Caco-2 (cell line): ENCODE measurements around the gene S1PR2. TPM values are rescaled to one million over a fixed set of nuclear protein-coding genes. Genes with fewer than 3 reads are reported as not detected.

Experiments used
- BruUV-seq: library from RNA; stranded (reverse); fragments of 400-500 nt; replicated peaks from 2 replicates; lab custom pipeline; 2021; lab: Mats Ljungman, UMichigan
- CTCF ChIA-PET: fragments of 300-600 bp; sonication (Branson Sonifier 250); formaldehyde crosslinking; loops from one replicate; lab custom pipeline; 2022; ENCODE audit warnings: antibody characterized with exemption; lab: Charles Lee
- POLR2A ChIA-PET: fragments of 300-600 bp; sonication (Branson Sonifier 250); formaldehyde crosslinking; loops from one replicate; lab custom pipeline; 2022; ENCODE audit warnings: antibody characterized with exemption; lab: Charles Lee
- DNase-seq, 2 experiments: peaks; one replicate each; pipeline versions ENCODE4 v3.0.0 to v3.0.0-alpha.2; 2020 to 2022
- H3K27me3 ChIP-seq: replicated peaks from 2 replicates; pipeline ENCODE4 v1.6.0; 2011; ENCODE audit warnings: low read length; ENCODE audit not compliant: control insufficient read depth, insufficient read depth
- H3K36me3 ChIP-seq: 2 replicates; pipeline ENCODE4 v1.5.1; 2011; ENCODE audit warnings: low read length; ENCODE audit not compliant: control insufficient read depth, insufficient read depth
- H3K4me1 ChIP-seq: fragments of 250-450 bp; sonication (Bioruptor Pico); 2 replicates; pipeline ENCODE4 v1.5.1; 2020; ENCODE audit warnings: mild to moderate bottlenecking
- H3K4me3 ChIP-seq: 2 replicates; pipeline ENCODE4 v1.5.1; 2011; ENCODE audit warnings: low read depth, mild to moderate bottlenecking, control low read depth, low read length
- H3K9me3 ChIP-seq: fragments of 250-450 bp; sonication (Bioruptor Pico); 2 replicates; pipeline ENCODE4 v1.5.1; 2020; ENCODE audit warnings: mild to moderate bottlenecking, moderate library complexity
- H3K27ac Mint-ChIP-seq: one replicate; pipeline ENCODE4 v1.8.0; 2022; ENCODE audit warnings: mixed read lengths; ENCODE audit not compliant: unreplicated experiment
- H3K27me3 Mint-ChIP-seq: one replicate; pipeline ENCODE4 v1.8.0; 2022; ENCODE audit warnings: mixed read lengths; ENCODE audit not compliant: insufficient read depth, unreplicated experiment
- H3K36me3 Mint-ChIP-seq: one replicate; pipeline ENCODE4 v1.8.0; 2022; ENCODE audit warnings: mild to moderate bottlenecking, mixed read lengths; ENCODE audit not compliant: insufficient read depth, unreplicated experiment
- H3K4me1 Mint-ChIP-seq: one replicate; pipeline ENCODE4 v1.8.0; 2022; ENCODE audit warnings: low read depth, mixed read lengths; ENCODE audit not compliant: unreplicated experiment
- H3K4me3 Mint-ChIP-seq: one replicate; pipeline ENCODE4 v1.8.0; 2022; ENCODE audit warnings: mild to moderate bottlenecking, moderate library complexity, mixed read lengths; ENCODE audit not compliant: unreplicated experiment
- H3K9me3 Mint-ChIP-seq: one replicate; pipeline ENCODE4 v1.8.0; 2022; ENCODE audit warnings: mixed read lengths; ENCODE audit not compliant: unreplicated experiment
- CTCF ChIP-seq, 2 experiments: fragments of 200-600 bp in 1 of 2; IDR thresholded peaks; 1 replicate in 1 of 2; 2 replicates in 1 of 2; pipeline versions ENCODE4 v1.5.1 to v1.8.0; 2011 to 2022; ENCODE audit warnings: antibody characterized with exemption in 1 of 2, control low read depth in 1 of 2, inconsistent platforms in 1 of 2, low read depth in 1 of 2, low read length in 1 of 2, mild to moderate bottlenecking in 1 of 2, moderate library complexity in 1 of 2; ENCODE audit not compliant: insufficient read depth in 1 of 2, severe bottlenecking in 1 of 2, unreplicated experiment in 1 of 2
- intact Hi-C: fragments of 100-400 bp; cut with micrococcal nuclease; formaldehyde crosslinking; loops from one replicate; pipeline ENCODE4 v1.10.0; 2022; ENCODE audit not compliant: unreplicated experiment
- total RNA-seq: library from RNA; stranded (reverse); gene quantifications from 2 replicates; pipeline ENCODE4 v1.2.3, GENCODE V29; 2022

Gene S1PR2
- total RNA-seq, 1 experiment from 2014 or later: 6.2 TPM

- no peak for DNase-seq
- Histone ChIP-seq H3K4me1 (no peaks in the 10 kb centered on the region), H3K4me3 (no peak overlapping the region), H3K36me3 (no peaks in the 10 kb centered on the region), H3K9me3 (no peaks in the 10 kb centered on the region), H3K27me3 (no peaks in the 10 kb centered on the region)
- no peaks in the 10 kb centered on the region for H3K9me3 Mint-ChIP-seq
- H3K27me3 Mint-ChIP-seq: no peaks in the 10 kb centered on the region
- intact Hi-C loops: loop anchor here (5.0 kb wide), 1 partner anchor 63 kb away; the partner anchor contains the start of gene MRPL4
- peak overlapping the region; percentile 32 for H3K27ac Mint-ChIP-seq
- ChIA-PET POLR2A (no interaction called here), CTCF (no interaction called here)
- no peak overlapping the region for H3K4me3 Mint-ChIP-seq
- TF ChIP-seq CTCF (IDR thresholded peaks at IDR 0.05; ENCODE audit: insufficient read depth in 1 of 2, low read depth in 1 of 2, low read length in 1 of 2, severe bottlenecking in 1 of 2, unreplicated experiment in 1 of 2): no peak
- no TSS peak for BruUV-seq
- peaks cover 50% of the 10 kb centered on the region for H3K36me3 Mint-ChIP-seq
- H3K4me1 Mint-ChIP-seq: no peaks in the 10 kb centered on the region
Measured at GRCh38 chr19:10189616-10190015, 41.5 kb downstream of the S1PR2 start.

- Histone ChIP-seq H3K4me3 (no peak overlapping the region), H3K9me3 (no peaks in the 10 kb centered on the region), H3K27me3 (no peaks in the 10 kb centered on the region), H3K36me3 (no peaks in the 10 kb centered on the region), H3K4me1 (no peaks in the 10 kb centered on the region)
- Mint-ChIP-seq H3K36me3 (peaks cover 44% of the 10 kb centered on the region), H3K9me3 (no peaks in the 10 kb centered on the region), H3K27me3 (no peaks in the 10 kb centered on the region), H3K4me1 (no peaks in the 10 kb centered on the region), H3K4me3 (no peak overlapping the region), H3K27ac (no peak overlapping the region)
- ChIA-PET CTCF (no interaction called here), POLR2A (no interaction called here)
- no peak for TF ChIP-seq CTCF (IDR thresholded peaks at IDR 0.05; ENCODE audit: insufficient read depth in 1 of 2, low read depth in 1 of 2, low read length in 1 of 2, severe bottlenecking in 1 of 2, unreplicated experiment in 1 of 2)
- DNase-seq: no peak
- BruUV-seq: no TSS peak
- intact Hi-C loops: no loop called here
Measured at GRCh38 chr19:10187315-10187714, 43.8 kb downstream of the S1PR2 start.

GRCh38 chr19:10184636-10185035 lies 46.5 kb downstream of the S1PR2 start:
- Histone ChIP-seq H3K4me3 (no peak overlapping the region), H3K4me1 (no peaks in the 10 kb centered on the region), H3K9me3 (no peaks in the 10 kb centered on the region), H3K27me3 (no peaks in the 10 kb centered on the region), H3K36me3 (no peaks in the 10 kb centered on the region)
- intact Hi-C loops: no loop called here
- H3K27ac Mint-ChIP-seq: peak overlapping the region; percentile 40
- POLR2A ChIA-PET: no interaction called here
- CTCF ChIA-PET: interaction anchor here (0.6 kb wide), 1 partner anchor 35 kb away, joined by 11 read pairs; no protein-coding TSS in a partner anchor
- H3K9me3 Mint-ChIP-seq: no peaks in the 10 kb centered on the region
- DNase-seq: peak; percentile 32 to 67
- H3K4me1 Mint-ChIP-seq: no peaks in the 10 kb centered on the region
- no peak for TF ChIP-seq CTCF (IDR thresholded peaks at IDR 0.05; ENCODE audit: insufficient read depth in 1 of 2, low read depth in 1 of 2, low read length in 1 of 2, severe bottlenecking in 1 of 2, unreplicated experiment in 1 of 2)
- no TSS peak for BruUV-seq
- no peak overlapping the region for H3K4me3 Mint-ChIP-seq
- no peaks in the 10 kb centered on the region for H3K27me3 Mint-ChIP-seq
- H3K36me3 Mint-ChIP-seq: peaks cover 49% of the 10 kb centered on the region
